HCT116 (cell line): ENCODE data around the gene SEPHS1.

Experiments used
- EGR1 ChIP-seq: IDR thresholded peaks from 2 replicates; pipeline ENCODE4 v1.6.1; 2012; ENCODE audit warnings: low read depth
- ELF1 ChIP-seq: IDR thresholded peaks from 2 replicates; pipeline ENCODE4 v1.6.1; 2012; ENCODE audit warnings: low read depth, borderline replicate concordance
- EZH2phosphoT487 ChIP-seq: fragments of 200-600 bp; IDR thresholded peaks from 2 replicates; pipeline ENCODE4 v1.6.1; 2018; ENCODE audit warnings: antibody characterized with exemption, borderline replicate concordance
- JUND ChIP-seq: IDR thresholded peaks from 2 replicates; pipeline ENCODE4 v1.6.1; 2012
- POLR2AphosphoS5 ChIP-seq: IDR thresholded peaks from 2 replicates; pipeline ENCODE4 v1.6.1; 2011; ENCODE audit warnings: mild to moderate bottlenecking, low read depth, low read length, moderate library complexity
- RAD21 ChIP-seq: IDR thresholded peaks from 2 replicates; pipeline ENCODE4 v1.6.1; 2012; ENCODE audit warnings: low read depth, mild to moderate bottlenecking
- SIN3A ChIP-seq: IDR thresholded peaks from 2 replicates; pipeline ENCODE4 v1.6.1; 2012; ENCODE audit warnings: low read depth
- TCF7L2 ChIP-seq: IDR thresholded peaks from 2 replicates; pipeline ENCODE4 v1.7.0; 2011; ENCODE audit warnings: borderline replicate concordance, inconsistent platforms; ENCODE audit not compliant: insufficient read depth, insufficient read length; ENCODE audit errors: extremely low read depth
- ZNF274 ChIP-seq: fragments of 200-500 bp; sonication (Bioruptor generic); IDR thresholded peaks from 2 replicates; pipeline ENCODE4 v1.6.1; 2014; ENCODE audit warnings: mild to moderate bottlenecking, low read depth, low read length, inconsistent platforms
- TF ChIP-seq, protein P1 (sequence below), 3 experiments: fragments of 200-600 bp in 1 of 3; sonication (generic) in 1 of 3; IDR thresholded peaks in 2 of 3; conservative IDR thresholded peaks in 1 of 3; 2 replicates each; pipeline ENCODE4 v1.5.1; 2012 to 2017; ENCODE audit warnings: low read depth in 2 of 3, low read length in 2 of 3, antibody characterized with exemption in 1 of 3, borderline replicate concordance in 1 of 3, control low read depth in 1 of 3, mild to moderate bottlenecking in 1 of 3, mixed read lengths in 1 of 3, mixed run types in 1 of 3, moderate library complexity in 1 of 3; ENCODE audit not compliant: insufficient read depth in 1 of 3
- TF ChIP-seq, protein P2 (sequence below): IDR thresholded peaks from 2 replicates; pipeline ENCODE4 v1.6.1; 2012; ENCODE audit warnings: low read depth

DNA sequence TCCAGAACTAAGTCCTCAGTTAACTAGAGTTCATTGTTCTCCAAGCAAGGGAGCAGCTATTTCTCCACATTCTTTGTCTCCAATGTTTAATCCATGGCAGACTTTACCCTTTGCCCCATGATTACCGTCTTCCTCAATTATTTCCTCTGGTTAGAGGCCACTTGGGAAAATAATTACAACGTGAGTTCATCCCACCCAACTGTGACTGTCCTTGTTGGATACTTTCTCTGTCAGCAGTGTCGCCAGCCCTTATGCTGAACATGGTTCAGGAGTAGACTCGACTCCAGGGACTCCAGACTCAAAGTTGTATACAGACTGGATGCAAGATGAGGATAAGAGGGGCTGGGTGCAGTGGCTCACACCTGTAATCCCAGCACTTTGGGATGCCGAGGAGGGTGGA, 17.1 kb upstream of the SEPHS1 start:
- TF ChIP-seq RAD21 (no peak), TCF7L2 (no peak), ZNF274 (no peak), POLR2AphosphoS5 (no peak), EGR1 (no peak), JUND (no peak), SIN3A (no peak), ELF1 (no peak), EZH2phosphoT487 (no peak)
- TF ChIP-seq, protein P1, sequence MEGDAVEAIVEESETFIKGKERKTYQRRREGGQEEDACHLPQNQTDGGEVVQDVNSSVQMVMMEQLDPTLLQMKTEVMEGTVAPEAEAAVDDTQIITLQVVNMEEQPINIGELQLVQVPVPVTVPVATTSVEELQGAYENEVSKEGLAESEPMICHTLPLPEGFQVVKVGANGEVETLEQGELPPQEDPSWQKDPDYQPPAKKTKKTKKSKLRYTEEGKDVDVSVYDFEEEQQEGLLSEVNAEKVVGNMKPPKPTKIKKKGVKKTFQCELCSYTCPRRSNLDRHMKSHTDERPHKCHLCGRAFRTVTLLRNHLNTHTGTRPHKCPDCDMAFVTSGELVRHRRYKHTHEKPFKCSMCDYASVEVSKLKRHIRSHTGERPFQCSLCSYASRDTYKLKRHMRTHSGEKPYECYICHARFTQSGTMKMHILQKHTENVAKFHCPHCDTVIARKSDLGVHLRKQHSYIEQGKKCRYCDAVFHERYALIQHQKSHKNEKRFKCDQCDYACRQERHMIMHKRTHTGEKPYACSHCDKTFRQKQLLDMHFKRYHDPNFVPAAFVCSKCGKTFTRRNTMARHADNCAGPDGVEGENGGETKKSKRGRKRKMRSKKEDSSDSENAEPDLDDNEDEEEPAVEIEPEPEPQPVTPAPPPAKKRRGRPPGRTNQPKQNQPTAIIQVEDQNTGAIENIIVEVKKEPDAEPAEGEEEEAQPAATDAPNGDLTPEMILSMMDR (IDR thresholded peaks at IDR 0.05 in 2 of 3, conservative IDR thresholded peaks at IDR 0.05 in 1 of 3; ENCODE audit: borderline replicate concordance in 1 of 3, insufficient read depth in 1 of 3, low read depth in 2 of 3, low read length in 2 of 3) = no peak
- TF ChIP-seq, protein P2, sequence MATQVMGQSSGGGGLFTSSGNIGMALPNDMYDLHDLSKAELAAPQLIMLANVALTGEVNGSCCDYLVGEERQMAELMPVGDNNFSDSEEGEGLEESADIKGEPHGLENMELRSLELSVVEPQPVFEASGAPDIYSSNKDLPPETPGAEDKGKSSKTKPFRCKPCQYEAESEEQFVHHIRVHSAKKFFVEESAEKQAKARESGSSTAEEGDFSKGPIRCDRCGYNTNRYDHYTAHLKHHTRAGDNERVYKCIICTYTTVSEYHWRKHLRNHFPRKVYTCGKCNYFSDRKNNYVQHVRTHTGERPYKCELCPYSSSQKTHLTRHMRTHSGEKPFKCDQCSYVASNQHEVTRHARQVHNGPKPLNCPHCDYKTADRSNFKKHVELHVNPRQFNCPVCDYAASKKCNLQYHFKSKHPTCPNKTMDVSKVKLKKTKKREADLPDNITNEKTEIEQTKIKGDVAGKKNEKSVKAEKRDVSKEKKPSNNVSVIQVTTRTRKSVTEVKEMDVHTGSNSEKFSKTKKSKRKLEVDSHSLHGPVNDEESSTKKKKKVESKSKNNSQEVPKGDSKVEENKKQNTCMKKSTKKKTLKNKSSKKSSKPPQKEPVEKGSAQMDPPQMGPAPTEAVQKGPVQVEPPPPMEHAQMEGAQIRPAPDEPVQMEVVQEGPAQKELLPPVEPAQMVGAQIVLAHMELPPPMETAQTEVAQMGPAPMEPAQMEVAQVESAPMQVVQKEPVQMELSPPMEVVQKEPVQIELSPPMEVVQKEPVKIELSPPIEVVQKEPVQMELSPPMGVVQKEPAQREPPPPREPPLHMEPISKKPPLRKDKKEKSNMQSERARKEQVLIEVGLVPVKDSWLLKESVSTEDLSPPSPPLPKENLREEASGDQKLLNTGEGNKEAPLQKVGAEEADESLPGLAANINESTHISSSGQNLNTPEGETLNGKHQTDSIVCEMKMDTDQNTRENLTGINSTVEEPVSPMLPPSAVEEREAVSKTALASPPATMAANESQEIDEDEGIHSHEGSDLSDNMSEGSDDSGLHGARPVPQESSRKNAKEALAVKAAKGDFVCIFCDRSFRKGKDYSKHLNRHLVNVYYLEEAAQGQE = no peak
